TTC549 (cell line): Measurements from ENCODE around the gene LST1.

Experiments used
- FAIRE-seq: peaks from 2 replicates; lab custom pipeline; 2012; peaks lifted over from hg19 to GRCh38; lab: Jason Lieb, UNC

LST1 gene

GRCh38 chr6:31559958-31560696, 25.9 kb upstream of the LST1 start:
- FAIRE-seq: no peak

- FAIRE-seq: no peak
These were observed 25.4 kb upstream of the LST1 start for GRCh38 chr6:31560697-31561058.

GRCh38 chr6:31567531-31568370, 18.3 kb upstream of the LST1 start:
- no peak for FAIRE-seq

- no peak for FAIRE-seq
These were observed 17.5 kb upstream of the LST1 start for GRCh38 chr6:31568537-31568961.

GRCh38 chr6:31569861-31570536, 16.1 kb upstream of the LST1 start:
- FAIRE-seq: no peak

GRCh38 chr6:31572041-31572911, 13.8 kb upstream of the LST1 start, which contains the start of gene LTA:
Gene LTA, plus strand, starts transcription at chr6:31572289. Its CDS starts 454 bp downstream, at chr6:31572743.
- no peak for FAIRE-seq

- FAIRE-seq: no peak
These were observed 12.6 kb upstream of the LST1 start for GRCh38 chr6:31573239-31574105.

- FAIRE-seq: no peak
These were observed 11.7 kb upstream of the LST1 start for GRCh38 chr6:31574106-31575061.

GRCh38 chr6:31575335-31575901, 10.7 kb upstream of the LST1 start, which contains the start of gene TNF:
Gene TNF, plus strand, starts transcription at chr6:31575565. Its CDS starts 177 bp downstream, at chr6:31575742.
- FAIRE-seq: no peak

- FAIRE-seq: no peak
These were observed 10.0 kb upstream of the LST1 start for GRCh38 chr6:31575952-31576685.

GRCh38 chr6:31576897-31577578, 9.0 kb upstream of the LST1 start:
- no peak for FAIRE-seq

GRCh38 chr6:31577579-31577966, 8.5 kb upstream of the LST1 start:
- no peak for FAIRE-seq

GRCh38 chr6:31578184-31579118, 7.6 kb upstream of the LST1 start:
- no peak for FAIRE-seq

- FAIRE-seq: no peak
These were observed 7.0 kb upstream of the LST1 start for GRCh38 chr6:31579119-31579505.

- no peak for FAIRE-seq
These were observed 6.3 kb upstream of the LST1 start for GRCh38 chr6:31579546-31580437.

- no peak for FAIRE-seq
These were observed 5.7 kb upstream of the LST1 start for GRCh38 chr6:31580438-31580740.
